NB4 (cell line): Measurements from ENCODE around the gene LRRFIP2.

ENCODE experiments used
- TF ChIP-seq, protein P1 (sequence below): IDR thresholded peaks from one replicate; pipeline ENCODE4 v1.5.1; 2012; ENCODE audit warnings: low read depth, low read length
- TF ChIP-seq, protein P2 (sequence below): IDR thresholded peaks from 2 replicates; pipeline ENCODE4 v1.6.1; 2011; ENCODE audit warnings: low read depth, low read length

DNA sequence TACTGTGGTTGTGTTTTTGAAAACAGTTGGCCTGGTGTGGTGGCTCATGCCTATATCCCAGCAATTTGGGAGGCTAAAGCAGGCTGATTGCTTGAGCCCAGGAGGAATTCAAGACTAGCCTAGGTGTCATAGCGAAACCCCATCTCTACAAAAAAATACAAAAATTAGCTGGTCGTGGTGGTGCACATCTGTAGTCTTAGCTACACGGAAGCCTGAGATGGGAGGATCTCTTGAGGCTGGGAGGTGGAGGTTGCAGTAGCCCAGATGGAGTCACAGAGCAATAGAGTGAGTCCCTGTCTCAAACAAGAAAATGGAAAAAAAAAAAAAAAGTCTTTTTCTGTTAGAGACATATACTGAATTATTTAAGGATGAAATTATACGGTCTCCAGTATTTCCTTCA, 14.7 kb upstream of the LRRFIP2 start:
- TF ChIP-seq, protein P1, sequence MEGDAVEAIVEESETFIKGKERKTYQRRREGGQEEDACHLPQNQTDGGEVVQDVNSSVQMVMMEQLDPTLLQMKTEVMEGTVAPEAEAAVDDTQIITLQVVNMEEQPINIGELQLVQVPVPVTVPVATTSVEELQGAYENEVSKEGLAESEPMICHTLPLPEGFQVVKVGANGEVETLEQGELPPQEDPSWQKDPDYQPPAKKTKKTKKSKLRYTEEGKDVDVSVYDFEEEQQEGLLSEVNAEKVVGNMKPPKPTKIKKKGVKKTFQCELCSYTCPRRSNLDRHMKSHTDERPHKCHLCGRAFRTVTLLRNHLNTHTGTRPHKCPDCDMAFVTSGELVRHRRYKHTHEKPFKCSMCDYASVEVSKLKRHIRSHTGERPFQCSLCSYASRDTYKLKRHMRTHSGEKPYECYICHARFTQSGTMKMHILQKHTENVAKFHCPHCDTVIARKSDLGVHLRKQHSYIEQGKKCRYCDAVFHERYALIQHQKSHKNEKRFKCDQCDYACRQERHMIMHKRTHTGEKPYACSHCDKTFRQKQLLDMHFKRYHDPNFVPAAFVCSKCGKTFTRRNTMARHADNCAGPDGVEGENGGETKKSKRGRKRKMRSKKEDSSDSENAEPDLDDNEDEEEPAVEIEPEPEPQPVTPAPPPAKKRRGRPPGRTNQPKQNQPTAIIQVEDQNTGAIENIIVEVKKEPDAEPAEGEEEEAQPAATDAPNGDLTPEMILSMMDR: no peak
- TF ChIP-seq, protein P2, sequence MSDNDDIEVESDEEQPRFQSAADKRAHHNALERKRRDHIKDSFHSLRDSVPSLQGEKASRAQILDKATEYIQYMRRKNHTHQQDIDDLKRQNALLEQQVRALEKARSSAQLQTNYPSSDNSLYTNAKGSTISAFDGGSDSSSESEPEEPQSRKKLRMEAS: no peak
